ENCODE results near the gene COL4A3. TPM values are rescaled to one million over a fixed set of nuclear protein-coding genes. Genes with fewer than 3 reads are reported as not detected.
A peak's percentile ranks its signal among the peaks of the same experiment; 100 is the strongest.

COL4A3 gene
- polyA plus RNA-seq, 2 of the 4 experiments (the other 2 are of a cell fraction): 1.8 to 6.8 TPM

GRCh38 chr2:227324995-227325838 is 160.8 kb downstream of the COL4A3 start, which contains the start of gene MFF (continued):
- TF ChIP-seq, protein P1, sequence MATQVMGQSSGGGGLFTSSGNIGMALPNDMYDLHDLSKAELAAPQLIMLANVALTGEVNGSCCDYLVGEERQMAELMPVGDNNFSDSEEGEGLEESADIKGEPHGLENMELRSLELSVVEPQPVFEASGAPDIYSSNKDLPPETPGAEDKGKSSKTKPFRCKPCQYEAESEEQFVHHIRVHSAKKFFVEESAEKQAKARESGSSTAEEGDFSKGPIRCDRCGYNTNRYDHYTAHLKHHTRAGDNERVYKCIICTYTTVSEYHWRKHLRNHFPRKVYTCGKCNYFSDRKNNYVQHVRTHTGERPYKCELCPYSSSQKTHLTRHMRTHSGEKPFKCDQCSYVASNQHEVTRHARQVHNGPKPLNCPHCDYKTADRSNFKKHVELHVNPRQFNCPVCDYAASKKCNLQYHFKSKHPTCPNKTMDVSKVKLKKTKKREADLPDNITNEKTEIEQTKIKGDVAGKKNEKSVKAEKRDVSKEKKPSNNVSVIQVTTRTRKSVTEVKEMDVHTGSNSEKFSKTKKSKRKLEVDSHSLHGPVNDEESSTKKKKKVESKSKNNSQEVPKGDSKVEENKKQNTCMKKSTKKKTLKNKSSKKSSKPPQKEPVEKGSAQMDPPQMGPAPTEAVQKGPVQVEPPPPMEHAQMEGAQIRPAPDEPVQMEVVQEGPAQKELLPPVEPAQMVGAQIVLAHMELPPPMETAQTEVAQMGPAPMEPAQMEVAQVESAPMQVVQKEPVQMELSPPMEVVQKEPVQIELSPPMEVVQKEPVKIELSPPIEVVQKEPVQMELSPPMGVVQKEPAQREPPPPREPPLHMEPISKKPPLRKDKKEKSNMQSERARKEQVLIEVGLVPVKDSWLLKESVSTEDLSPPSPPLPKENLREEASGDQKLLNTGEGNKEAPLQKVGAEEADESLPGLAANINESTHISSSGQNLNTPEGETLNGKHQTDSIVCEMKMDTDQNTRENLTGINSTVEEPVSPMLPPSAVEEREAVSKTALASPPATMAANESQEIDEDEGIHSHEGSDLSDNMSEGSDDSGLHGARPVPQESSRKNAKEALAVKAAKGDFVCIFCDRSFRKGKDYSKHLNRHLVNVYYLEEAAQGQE (IDR thresholded peaks at IDR 0.05): 0 out of 2 replicates have a peak, but pooled peaks have one; percentile 21
- TF ChIP-seq PBX3 (IDR thresholded peaks at IDR 0.05): peak; percentile 38; the same call in 1 of the 2 replicates
- TF ChIP-seq JUNB (IDR thresholded peaks at IDR 0.05): no peak
- peak; percentile 88; the same call in 1 of the 2 replicates for TF ChIP-seq HEYL (CRISPR knock-in tag; IDR thresholded peaks at IDR 0.05)
- TF ChIP-seq CEBPB (IDR thresholded peaks at IDR 0.05): no peak
- peak; percentile 25; the same call in 1 of the 2 replicates for TF ChIP-seq GATA3 (IDR thresholded peaks at IDR 0.05; ENCODE audit: borderline replicate concordance)

DNA sequence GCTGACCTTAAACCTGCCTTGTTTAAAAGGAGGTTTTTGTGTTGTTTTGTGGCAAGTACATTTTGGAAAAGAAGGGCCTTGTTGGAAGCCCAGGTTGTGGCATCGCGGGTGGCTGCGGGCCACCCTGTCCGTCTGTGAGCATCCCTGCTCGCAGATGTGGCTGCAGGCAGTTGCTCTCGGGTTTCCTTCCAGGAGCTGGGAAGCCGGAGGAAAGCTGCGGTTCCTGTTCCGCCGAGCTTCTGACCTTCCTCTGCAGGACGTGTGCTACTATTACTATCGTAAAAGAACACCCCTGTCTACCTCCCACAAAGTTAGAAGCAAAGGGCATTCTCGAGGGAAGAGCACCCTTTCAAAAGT is 161.4 kb downstream of the COL4A3 start:
- CTCF ChIA-PET: interaction anchor here (0.9 to 1.5 kb wide), 4 partner anchors 11 to 100 kb away, joined by 3 to 5 read pairs (median 4); no protein-coding TSS in a partner anchor
- peak; percentile 22 to 37 for DNase-seq (ENCODE audit: low read depth in 1 of 2, low spot score in 1 of 2)
- Histone ChIP-seq H3K4me1 (peaks cover 40% of the 10 kb centered on the region), H3K27ac (peak overlapping the region; percentile 94 to 97), H3K4me3 (peak overlapping the region; percentile 86), H3K9me3 (peaks cover 3% of the 10 kb centered on the region; the same call in 1 of the 3 replicates), H3K4me2 (peak overlapping the region; percentile 93)
- POLR2A ChIA-PET: no interaction called here
- ATAC-seq: peak; percentile 46 to 57
- FAIRE-seq: no peak
- 5% methylated on average over 11 of the region's 13 CpGs for WGBS (ENCODE audit: missing lambda C conversion rate)
- TF ChIP-seq POLR2A (IDR thresholded peaks at IDR 0.05; ENCODE audit: low read length) (0 out of 2 replicates have a peak, but pooled peaks have one; percentile 12), KDM5A (IDR thresholded peaks at IDR 0.05) (0 out of 2 replicates have a peak, but pooled peaks have one; percentile 0), RNF2 (IDR thresholded peaks at IDR 0.05; ENCODE audit: borderline replicate concordance, low read depth) (no peak)

GRCh38 chr2:227326783-227327182 is 162.4 kb downstream of the COL4A3 start:
- POLR2A ChIA-PET: no interaction called here
- H3K4me1 ChIP-seq: peaks cover 40% of the 10 kb centered on the region
- H3K4me3 ChIP-seq: peak overlapping the region; percentile 86
- TF ChIP-seq MYC (IDR thresholded peaks at IDR 0.05; ENCODE audit: borderline replicate concordance, low read length) (no peak), EHF (CRISPR knock-in tag; IDR thresholded peaks at IDR 0.05) (no peak)
- H3K27ac ChIP-seq: peak overlapping the region; percentile 94 to 97
- peaks cover 3% of the 10 kb centered on the region; the same call in 1 of the 3 replicates for H3K9me3 ChIP-seq
- ATAC-seq (no peak), DNase-seq (ENCODE audit: low read depth in 1 of 2, low spot score in 1 of 2) (no peak), FAIRE-seq (no peak)
- 21% methylated on average over 6 of the region's 6 CpGs for WGBS (ENCODE audit: missing lambda C conversion rate)
- CTCF ChIA-PET: no interaction called here
- peak overlapping the region; percentile 93 for H3K4me2 ChIP-seq

DNA sequence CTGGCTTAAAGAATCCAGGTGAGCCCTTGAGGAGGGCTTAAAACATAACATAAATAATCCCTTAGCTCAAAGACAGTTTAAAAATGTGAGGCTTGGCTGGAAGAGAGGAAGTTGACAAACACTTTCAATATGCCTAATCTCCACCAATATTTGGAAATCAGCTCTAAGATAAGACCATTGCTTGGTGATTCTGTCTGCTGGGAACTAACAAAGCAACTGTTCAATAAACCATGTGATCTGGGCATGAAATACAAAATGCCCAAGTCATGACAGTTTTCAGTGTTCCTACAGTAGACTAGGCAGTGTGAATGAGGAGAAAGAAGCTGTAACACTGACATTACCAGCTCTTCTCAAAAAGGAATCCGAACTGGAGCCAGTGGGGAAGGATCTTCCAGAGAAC is 171.3 kb downstream of the COL4A3 start:
- Histone ChIP-seq H3K9me3 (no peaks in the 10 kb centered on the region), H3K4me3 (no peak overlapping the region), H3K27ac (no peak overlapping the region), H3K4me1 (peaks cover 22% of the 10 kb centered on the region), H3K4me2 (no peak overlapping the region)
- no peak for ATAC-seq
- FAIRE-seq: no peak
- ChIA-PET POLR2A (interaction anchor here (1.0 to 1.1 kb wide), 2 partner anchors 32 to 58 kb away, joined by 3 to 4 read pairs; no protein-coding TSS in a partner anchor), CTCF (interaction anchor here (2.2 kb wide), 1 partner anchor 205 kb away, joined by 6 read pairs; no protein-coding TSS in a partner anchor)
- WGBS (ENCODE audit: missing lambda C conversion rate): 94% methylated on average over 1 of the region's 1 CpG
- TF ChIP-seq CEBPB (IDR thresholded peaks at IDR 0.05) (no peak), EHF (CRISPR knock-in tag; IDR thresholded peaks at IDR 0.05) (no peak), HDAC2 (IDR thresholded peaks at IDR 0.05) (no peak), CHD2 (IDR thresholded peaks at IDR 0.05; ENCODE audit: low read length, partially characterized antibody) (no peak), CBX8 (IDR thresholded peaks at IDR 0.05) (no peak), FOSL2 (IDR thresholded peaks at IDR 0.05) (no peak), FOSL2 (CRISPR knock-in tag; IDR thresholded peaks at IDR 0.05) (no peak), KDM1A (IDR thresholded peaks at IDR 0.05; ENCODE audit: low read depth) (no peak), TP53 (CRISPR knock-in tag; IDR thresholded peaks at IDR 0.05) (no peak), CHD4 (IDR thresholded peaks at IDR 0.05; ENCODE audit: borderline replicate concordance) (no peak), HEYL (CRISPR knock-in tag; IDR thresholded peaks at IDR 0.05) (no peak)
- TF ChIP-seq, protein P1 (IDR thresholded peaks at IDR 0.05): no peak
- TF ChIP-seq, protein P2, sequence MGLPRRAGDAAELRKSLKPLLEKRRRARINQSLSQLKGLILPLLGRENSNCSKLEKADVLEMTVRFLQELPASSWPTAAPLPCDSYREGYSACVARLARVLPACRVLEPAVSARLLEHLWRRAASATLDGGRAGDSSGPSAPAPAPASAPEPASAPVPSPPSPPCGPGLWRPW (IDR thresholded peaks at IDR 0.05): no peak
- TF ChIP-seq, protein P3, sequence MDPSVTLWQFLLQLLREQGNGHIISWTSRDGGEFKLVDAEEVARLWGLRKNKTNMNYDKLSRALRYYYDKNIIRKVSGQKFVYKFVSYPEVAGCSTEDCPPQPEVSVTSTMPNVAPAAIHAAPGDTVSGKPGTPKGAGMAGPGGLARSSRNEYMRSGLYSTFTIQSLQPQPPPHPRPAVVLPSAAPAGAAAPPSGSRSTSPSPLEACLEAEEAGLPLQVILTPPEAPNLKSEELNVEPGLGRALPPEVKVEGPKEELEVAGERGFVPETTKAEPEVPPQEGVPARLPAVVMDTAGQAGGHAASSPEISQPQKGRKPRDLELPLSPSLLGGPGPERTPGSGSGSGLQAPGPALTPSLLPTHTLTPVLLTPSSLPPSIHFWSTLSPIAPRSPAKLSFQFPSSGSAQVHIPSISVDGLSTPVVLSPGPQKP (IDR thresholded peaks at IDR 0.05; ENCODE audit: low read depth, low read length): no peak
- DNase-seq (ENCODE audit: low read depth in 1 of 2, low spot score in 1 of 2): no peak
